HEK293 (cell line): ENCODE data around the gene CSF2.

ENCODE experiments used
- CTCF ChIA-PET: fragments of 350-600 bp; formaldehyde crosslinking; extraction: SDS; loops from one replicate; lab custom pipeline; 2021; ENCODE audit warnings: antibody characterized with exemption; lab: Yijun Ruan, JAX
- POLR2A ChIA-PET: fragments of 300-600 bp; formaldehyde crosslinking; extraction: SDS; loops from one replicate; lab custom pipeline; 2020; ENCODE audit warnings: antibody characterized with exemption, inconsistent platforms; lab: Yijun Ruan, JAX
- H3K27ac ChIP-seq: fragments of 200-500 bp; sonication (Bioruptor generic); 2 replicates; pipeline ENCODE4 v1.5.1; 2014; ENCODE audit warnings: low read depth, low read length, control low read depth, inconsistent platforms; ENCODE audit errors: extremely low read depth
- H3K36me3 ChIP-seq, 2 experiments: fragments of 200-500 bp in 1 of 2; sonication (Bioruptor generic) in 1 of 2; 1 replicate in 1 of 2; 2 replicates in 1 of 2; pipeline ENCODE4 v1.5.1; 2014 to 2017; ENCODE audit warnings: inconsistent platforms in 2 of 2, low read length in 2 of 2; ENCODE audit not compliant: control insufficient read depth in 2 of 2, insufficient read depth in 1 of 2
- H3K4me1 ChIP-seq: fragments of 200-500 bp; sonication (Bioruptor generic); 2 replicates; pipeline ENCODE4 v1.5.1; 2014; ENCODE audit warnings: mild to moderate bottlenecking, low read length, inconsistent platforms; ENCODE audit not compliant: control insufficient read depth, insufficient read depth
- H3K4me3 ChIP-seq: 2 replicates; pipeline ENCODE4 v1.5.1; 2011; ENCODE audit warnings: low read depth, mild to moderate bottlenecking, control low read depth, low read length, moderate library complexity
- H3K9me3 ChIP-seq: fragments of 200-500 bp; sonication (Bioruptor generic); 2 replicates; pipeline ENCODE4 v1.5.1; 2014; ENCODE audit warnings: low read depth, low read length, inconsistent platforms; ENCODE audit not compliant: control insufficient read depth, insufficient read depth
- PRDM2 ChIP-seq: fragments of 450-650 bp; formaldehyde crosslinking; IDR thresholded peaks from 2 replicates; pipeline ENCODE4 v1.5.1; 2016; ENCODE audit warnings: missing biosample characterization, missing genetic modification characterization, borderline replicate concordance
- YY1 ChIP-seq: fragments of 450-650 bp; formaldehyde crosslinking; IDR thresholded peaks from 2 replicates; pipeline ENCODE4 v1.5.1; 2018; ENCODE audit warnings: missing biosample characterization, missing genetic modification characterization
- ZBTB10 ChIP-seq: fragments of 450-650 bp; formaldehyde crosslinking; IDR thresholded peaks from 2 replicates; pipeline ENCODE4 v1.5.1; 2016; ENCODE audit warnings: missing biosample characterization, missing genetic modification characterization
- ZBTB48 ChIP-seq: fragments of 450-650 bp; formaldehyde crosslinking; IDR thresholded peaks from 2 replicates; pipeline ENCODE4 v1.5.1; 2016; ENCODE audit warnings: missing biosample characterization, missing genetic modification characterization
- ZFHX2 ChIP-seq: fragments of 450-650 bp; formaldehyde crosslinking; conservative IDR thresholded peaks from 2 replicates; pipeline ENCODE4 v1.5.1; 2016; ENCODE audit warnings: missing biosample characterization, missing genetic modification characterization
- ZFP41 ChIP-seq: fragments of 450-650 bp; formaldehyde crosslinking; IDR thresholded peaks from 2 replicates; pipeline ENCODE4 v1.5.1; 2016; ENCODE audit warnings: missing biosample characterization, missing genetic modification characterization, borderline replicate concordance
- ZFP69B ChIP-seq: fragments of 450-650 bp; formaldehyde crosslinking; IDR thresholded peaks from 2 replicates; pipeline ENCODE4 v1.5.1; 2016; ENCODE audit warnings: missing biosample characterization, missing genetic modification characterization
- ZNF133 ChIP-seq: fragments of 450-650 bp; formaldehyde crosslinking; IDR thresholded peaks from 2 replicates; pipeline ENCODE4 v1.5.1; 2016; ENCODE audit warnings: missing biosample characterization, missing genetic modification characterization
- ZNF169 ChIP-seq: fragments of 450-650 bp; formaldehyde crosslinking; IDR thresholded peaks from 2 replicates; pipeline ENCODE4 v1.5.1; 2016; ENCODE audit warnings: missing biosample characterization, missing genetic modification characterization
- ZNF19 ChIP-seq: fragments of 450-650 bp; formaldehyde crosslinking; IDR thresholded peaks from 2 replicates; pipeline ENCODE4; 2016; ENCODE audit warnings: missing biosample characterization, missing genetic modification characterization, low read depth
- ZNF266 ChIP-seq: fragments of 450-650 bp; formaldehyde crosslinking; IDR thresholded peaks from 2 replicates; pipeline ENCODE4 v1.5.1; 2016; ENCODE audit warnings: missing biosample characterization, missing genetic modification characterization, low read depth
- ZNF324 ChIP-seq: fragments of 450-650 bp; formaldehyde crosslinking; IDR thresholded peaks from 2 replicates; pipeline ENCODE4 v1.5.1; 2016; ENCODE audit warnings: missing biosample characterization, missing genetic modification characterization
- ZNF48 ChIP-seq: fragments of 450-650 bp; formaldehyde crosslinking; IDR thresholded peaks from 2 replicates; pipeline ENCODE4 v1.5.1; 2016; ENCODE audit warnings: missing biosample characterization, missing genetic modification characterization
- ZNF549 ChIP-seq: fragments of 450-650 bp; IDR thresholded peaks from 2 replicates; pipeline ENCODE4 v1.5.1; 2018; ENCODE audit warnings: missing biosample characterization, missing genetic modification characterization, mild to moderate bottlenecking, inconsistent platforms, moderate library complexity
- ZNF560 ChIP-seq: fragments of 450-650 bp; formaldehyde crosslinking; IDR thresholded peaks from 2 replicates; pipeline ENCODE4 v1.5.1; 2017; ENCODE audit warnings: missing biosample characterization, missing genetic modification characterization, borderline replicate concordance
- ZNF677 ChIP-seq: fragments of 450-650 bp; IDR thresholded peaks from 2 replicates; pipeline ENCODE4 v1.5.0; 2018; ENCODE audit warnings: missing biosample characterization, mild to moderate bottlenecking, missing genetic modification characterization, moderate library complexity
- ZNF701 ChIP-seq: fragments of 450-650 bp; formaldehyde crosslinking; IDR thresholded peaks from 2 replicates; pipeline ENCODE4 v1.5.1; 2016; ENCODE audit warnings: missing biosample characterization, missing genetic modification characterization
- ZNF777 ChIP-seq: fragments of 450-650 bp; formaldehyde crosslinking; IDR thresholded peaks from 2 replicates; pipeline ENCODE4 v1.5.1; 2017; ENCODE audit warnings: missing biosample characterization, missing genetic modification characterization, borderline replicate concordance
- ZSCAN30 ChIP-seq: fragments of 450-650 bp; IDR thresholded peaks from 2 replicates; pipeline ENCODE4 v1.5.1; 2018; ENCODE audit warnings: missing biosample characterization, mild to moderate bottlenecking, missing genetic modification characterization, moderate library complexity

CSF2 gene

GRCh38 chr5:132081458-132081857, 7.9 kb downstream of the CSF2 start:
- H3K4me1 ChIP-seq: 0 out of 2 replicates have a peak, but pooled peaks cover 6% of the 10 kb centered on the region
- H3K27ac ChIP-seq: no peak overlapping the region
- no peaks in the 10 kb centered on the region for H3K36me3 ChIP-seq
- H3K4me3 ChIP-seq: no peak overlapping the region
- POLR2A ChIA-PET: no interaction called here
- no peaks in the 10 kb centered on the region for H3K9me3 ChIP-seq
- CTCF ChIA-PET: interaction anchor here (0.6 kb wide), 1 partner anchor 71 kb away, joined by 3 read pairs; no protein-coding TSS in a partner anchor
- TF ChIP-seq ZNF48 (no peak), ZNF777 (tag by site-specific recombination) (no peak), ZFP69B (no peak), ZNF133 (tag by site-specific recombination) (no peak), ZFHX2 (tag by site-specific recombination) (no peak), YY1 (no peak), ZNF266 (tag by site-specific recombination) (no peak), ZNF169 (tag by site-specific recombination) (no peak), ZNF701 (tag by site-specific recombination) (no peak), ZNF19 (tag by site-specific recombination) (no peak), ZFP41 (tag by site-specific recombination) (no peak), ZSCAN30 (no peak), ZBTB48 (tag by site-specific recombination) (no peak), ZNF560 (tag by site-specific recombination) (no peak), ZNF549 (tag by site-specific recombination) (no peak), ZNF324 (tag by site-specific recombination) (no peak), PRDM2 (tag by site-specific recombination) (no peak), ZNF677 (tag by site-specific recombination) (no peak), ZBTB10 (no peak)
